Upper lobe of left lung (tissue), 6 donors: Measurements from ENCODE around the gene MACROD2. TPM values are rescaled to one million over a fixed set of nuclear protein-coding genes. Genes with fewer than 3 reads are reported as not detected.
A peak's percentile ranks its signal among the peaks of the same experiment; 100 is the strongest.

Source experiments
- ATAC-seq, 2 donors: fragments of 200-7000 bp; cut with Tn5 transposase; one replicate each; pipeline ENCODE4 v1.9.1; 2022; ENCODE audit warnings: mild to moderate bottlenecking in 2 of 2, moderate library complexity in 2 of 2; ENCODE audit not compliant: low FRiP score in 2 of 2
- DNase-seq, 2 donors: peaks; one replicate each; pipeline ENCODE4 v3.0.0-alpha.2; 2019 to 2020
- H3K27ac ChIP-seq, 4 donors: fragments of 200-600 bp; sonication (generic); one replicate each; pipeline ENCODE4 v1.5.1; 2016 to 2019
- H3K27me3 ChIP-seq, 4 donors: fragments of 200-600 bp; sonication (generic); one replicate each; pipeline ENCODE4 v1.5.1; 2017 to 2019
- H3K36me3 ChIP-seq, 4 donors: fragments of 200-600 bp; sonication (generic); one replicate each; pipeline ENCODE4 v1.5.1; 2016 to 2019
- H3K4me1 ChIP-seq, 4 donors: fragments of 200-600 bp; sonication (generic); one replicate each; pipeline ENCODE4 v1.5.1; 2018 to 2019
- H3K4me3 ChIP-seq, 4 donors: fragments of 200-600 bp; sonication (generic); one replicate each; pipeline ENCODE4 v1.5.1; 2017 to 2019; ENCODE audit warnings: mild to moderate bottlenecking in 2 of 4, moderate library complexity in 1 of 4
- H3K9me3 ChIP-seq, 4 donors: fragments of 200-600 bp; sonication (generic); one replicate each; pipeline ENCODE4 v1.5.1; 2018 to 2019
- EP300 ChIP-seq, 4 donors: sonication (generic); formaldehyde crosslinking; IDR thresholded peaks; one replicate each; pipeline ENCODE4 v1.5.1; 2017; ENCODE audit warnings: antibody characterized with exemption in 4 of 4, control low read depth in 2 of 4
- POLR2A ChIP-seq, 4 donors: fragments of 450-650 bp; IDR thresholded peaks; one replicate each; pipeline ENCODE4 v1.5.1; 2016 to 2017; ENCODE audit warnings: antibody characterized with exemption in 4 of 4, mild to moderate bottlenecking in 2 of 4
- POLR2AphosphoS5 ChIP-seq, 2 donors: sonication (generic); formaldehyde crosslinking; IDR thresholded peaks; one replicate each; pipeline ENCODE4 v1.5.1; 2017; ENCODE audit warnings: antibody characterized with exemption in 2 of 2
- WGBS, 2 donors: methylation state at CpG; one replicate each; pipeline ENCODE4 v1.1.5; 2017 to 2018; 5-methylcytosine and 5-hydroxymethylcytosine counted together
- total RNA-seq, 6 donors: library from RNA; depleted of rRNA in 4 of 6; stranded (reverse); fragments of >200 nt in 4 of 6; gene quantifications; one replicate each; pipeline versions ENCODE4 v1.1.0 to v1.2.1, GENCODE V29; 2016 to 2021
- TF ChIP-seq, protein P1 (sequence below), 6 experiments: fragments of 450-650 bp in 4 of 6; fragments of 200-600 bp in 2 of 6; sonication (generic) in 2 of 6; IDR thresholded peaks; one replicate each; pipeline ENCODE4 v1.5.1; 2016 to 2019; ENCODE audit warnings: antibody characterized with exemption in 6 of 6
- donor health status: DM: no; HTN: no; CAD: no; lungs with moderate emphysema.
- donor health status: DM: no; HTN: yes; CAD: no; lungs with severe emphysema.

MACROD2 gene
- total RNA-seq, 6 donors from 2014 or later = 20.7 to 84.3 (median 36.3) TPM

DNA sequence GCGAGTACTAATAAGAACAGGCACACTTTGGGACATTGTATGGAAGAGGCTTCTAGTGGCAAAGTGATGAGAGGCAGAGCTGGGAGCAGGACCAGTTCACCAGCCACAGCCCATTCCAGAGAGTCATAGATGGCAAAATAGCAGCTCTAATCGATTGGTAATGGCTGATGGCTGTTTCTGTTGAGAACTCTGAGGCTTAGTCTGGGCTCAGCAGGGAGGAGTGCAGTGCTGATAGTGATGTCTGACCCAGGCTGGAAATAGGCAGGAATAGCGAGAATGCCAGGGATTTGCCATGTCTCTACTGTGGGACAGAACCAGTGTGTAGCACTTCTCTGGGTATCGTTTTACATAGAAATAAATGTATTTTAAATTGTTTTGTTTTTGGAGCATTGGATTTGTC lies 962.1 kb downstream of the MACROD2 start:
- WGBS, 2 donors = 82 to 89% methylated on average over 4 of the region's 4 CpGs
- TF ChIP-seq POLR2A (IDR thresholded peaks at IDR 0.05) = no peak
- TF ChIP-seq POLR2AphosphoS5 (IDR thresholded peaks at IDR 0.05) = no peak
- no peak for TF ChIP-seq EP300 (IDR thresholded peaks at IDR 0.05)
- TF ChIP-seq, protein P1, sequence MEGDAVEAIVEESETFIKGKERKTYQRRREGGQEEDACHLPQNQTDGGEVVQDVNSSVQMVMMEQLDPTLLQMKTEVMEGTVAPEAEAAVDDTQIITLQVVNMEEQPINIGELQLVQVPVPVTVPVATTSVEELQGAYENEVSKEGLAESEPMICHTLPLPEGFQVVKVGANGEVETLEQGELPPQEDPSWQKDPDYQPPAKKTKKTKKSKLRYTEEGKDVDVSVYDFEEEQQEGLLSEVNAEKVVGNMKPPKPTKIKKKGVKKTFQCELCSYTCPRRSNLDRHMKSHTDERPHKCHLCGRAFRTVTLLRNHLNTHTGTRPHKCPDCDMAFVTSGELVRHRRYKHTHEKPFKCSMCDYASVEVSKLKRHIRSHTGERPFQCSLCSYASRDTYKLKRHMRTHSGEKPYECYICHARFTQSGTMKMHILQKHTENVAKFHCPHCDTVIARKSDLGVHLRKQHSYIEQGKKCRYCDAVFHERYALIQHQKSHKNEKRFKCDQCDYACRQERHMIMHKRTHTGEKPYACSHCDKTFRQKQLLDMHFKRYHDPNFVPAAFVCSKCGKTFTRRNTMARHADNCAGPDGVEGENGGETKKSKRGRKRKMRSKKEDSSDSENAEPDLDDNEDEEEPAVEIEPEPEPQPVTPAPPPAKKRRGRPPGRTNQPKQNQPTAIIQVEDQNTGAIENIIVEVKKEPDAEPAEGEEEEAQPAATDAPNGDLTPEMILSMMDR (IDR thresholded peaks at IDR 0.05) = no peak
- Histone ChIP-seq H3K9me3 (no peaks in the 10 kb centered on the region), H3K27ac (no peak overlapping the region), H3K4me1 (no peaks in the 10 kb centered on the region), H3K36me3 (no peaks in the 10 kb centered on the region), H3K4me3 (no peak overlapping the region), H3K27me3 (no peaks in the 10 kb centered on the region)
- ATAC-seq (no peak), DNase-seq (no peak)

DNA sequence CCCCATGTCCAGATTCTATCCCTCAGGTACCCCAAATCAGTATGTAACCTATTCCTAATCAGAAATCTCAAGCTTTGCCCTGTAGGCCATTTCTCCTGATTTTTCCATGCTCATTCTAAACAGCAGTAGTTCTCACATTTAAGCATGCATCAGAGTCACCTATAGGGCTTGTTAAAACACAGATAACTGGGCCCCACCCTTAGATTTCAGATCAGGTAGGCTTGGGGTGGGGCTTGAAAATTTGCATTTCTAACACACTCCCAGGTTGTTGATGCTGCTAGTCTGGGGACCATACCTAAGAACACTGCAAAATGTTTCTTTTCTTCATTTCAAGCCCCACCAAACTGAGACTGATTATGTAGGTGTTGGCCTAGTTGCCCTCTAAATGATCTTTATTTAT lies 963.3 kb downstream of the MACROD2 start:
- no peak for ATAC-seq
- no peak for TF ChIP-seq EP300 (IDR thresholded peaks at IDR 0.05)
- TF ChIP-seq POLR2A (IDR thresholded peaks at IDR 0.05) = no peak
- TF ChIP-seq, protein P1 (IDR thresholded peaks at IDR 0.05) = no peak

DNA sequence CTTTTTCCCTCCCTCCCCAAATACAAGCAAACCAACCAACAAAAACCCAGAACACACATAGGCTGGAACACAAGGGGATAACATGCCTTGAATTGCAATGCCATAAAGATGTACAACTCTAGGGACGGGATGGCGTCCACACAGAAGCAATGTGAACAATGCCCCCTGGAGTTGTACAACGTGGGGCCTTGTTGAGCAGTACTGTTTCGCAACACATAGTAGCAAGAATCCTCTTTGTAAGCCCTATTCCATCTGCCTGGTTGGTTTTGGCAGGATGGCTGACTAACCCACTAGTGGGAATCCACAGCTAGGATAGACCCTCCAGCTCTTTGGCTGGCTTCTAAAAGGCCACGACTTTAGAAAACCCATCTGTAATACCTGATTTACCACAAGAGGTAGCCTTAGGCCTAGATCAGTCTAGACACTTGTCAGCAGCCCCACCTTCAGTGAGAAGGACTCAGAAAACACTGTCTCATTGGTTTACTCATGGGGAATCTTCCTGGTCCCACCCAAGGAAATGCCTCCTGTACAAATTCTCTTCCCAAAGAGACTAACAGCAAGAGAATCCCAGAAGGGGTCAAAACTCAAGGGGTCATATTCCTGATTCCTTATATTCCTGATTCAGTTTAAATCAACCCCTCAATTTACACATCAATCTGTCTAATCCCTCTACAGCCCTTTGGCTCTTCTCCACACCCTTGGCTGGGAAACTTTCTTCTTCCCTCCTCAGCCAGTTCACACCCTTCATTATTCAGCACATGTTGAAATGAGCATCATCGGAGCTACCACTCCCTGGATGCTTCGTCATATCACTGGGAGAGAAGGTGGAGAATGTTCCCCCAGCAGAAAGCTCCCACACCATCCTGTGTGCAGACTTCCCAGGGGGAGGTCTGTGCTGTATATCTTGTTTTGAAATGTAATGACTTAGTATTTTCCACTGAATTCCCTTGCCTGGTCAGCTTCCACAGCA lies 964.5 kb downstream of the MACROD2 start:
- H3K27me3 ChIP-seq = no peaks in the 10 kb centered on the region
- TF ChIP-seq POLR2A (IDR thresholded peaks at IDR 0.05) (no peak), EP300 (IDR thresholded peaks at IDR 0.05) (no peak), POLR2AphosphoS5 (IDR thresholded peaks at IDR 0.05) (no peak)
- TF ChIP-seq, protein P1 (IDR thresholded peaks at IDR 0.05) = no peak
- H3K9me3 ChIP-seq = no peaks in the 10 kb centered on the region
- DNase-seq = no peak
- no peak overlapping the region for H3K27ac ChIP-seq
- ATAC-seq = peak in 1 of 2 donors; percentile 73
- 89% methylated on average over 7 of the region's 7 CpGs for WGBS, 2 donors
- no peak overlapping the region for H3K4me3 ChIP-seq
- no peaks in the 10 kb centered on the region for H3K4me1 ChIP-seq
- H3K36me3 ChIP-seq = no peaks in the 10 kb centered on the region

More for the DNA sequence above, 963.3 kb downstream of the MACROD2 start:
- Histone ChIP-seq H3K4me3 (no peak overlapping the region), H3K36me3 (no peaks in the 10 kb centered on the region), H3K9me3 (no peaks in the 10 kb centered on the region), H3K4me1 (no peaks in the 10 kb centered on the region), H3K27ac (no peak overlapping the region), H3K27me3 (no peaks in the 10 kb centered on the region)
- no peak for DNase-seq

DNA sequence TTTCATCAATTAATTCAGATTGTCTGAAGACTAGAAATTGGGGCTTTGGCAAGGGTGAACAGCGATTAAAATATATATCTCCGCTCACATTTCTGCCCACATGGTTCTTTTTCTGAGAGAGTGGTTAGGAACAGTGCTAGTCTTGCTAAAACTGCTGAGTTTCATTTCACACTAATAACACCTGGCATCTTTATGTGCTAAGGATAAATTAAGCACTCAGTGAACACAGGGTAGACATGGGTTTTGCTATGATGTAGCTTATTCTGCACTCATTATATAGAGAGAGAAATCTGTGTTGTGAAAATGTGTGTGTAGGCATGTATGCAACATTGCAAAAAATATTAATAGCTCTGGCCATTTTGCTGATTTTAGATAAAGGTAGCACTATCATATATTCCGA lies 965.5 kb downstream of the MACROD2 start:
- Histone ChIP-seq H3K4me1 (no peaks in the 10 kb centered on the region), H3K27me3 (no peaks in the 10 kb centered on the region), H3K36me3 (no peaks in the 10 kb centered on the region), H3K9me3 (no peaks in the 10 kb centered on the region), H3K4me3 (no peak overlapping the region), H3K27ac (no peak overlapping the region)
- ATAC-seq = no peak
- TF ChIP-seq, protein P1 (IDR thresholded peaks at IDR 0.05) = no peak
- TF ChIP-seq EP300 (IDR thresholded peaks at IDR 0.05) = no peak
- no peak for TF ChIP-seq POLR2A (IDR thresholded peaks at IDR 0.05)
- no peak for TF ChIP-seq POLR2AphosphoS5 (IDR thresholded peaks at IDR 0.05)
- 94 to 98% methylated on average over 3 of the region's 3 CpGs for WGBS, 2 donors
- no peak for DNase-seq
